ENCODE measurements around the gene ZNRF4. TPM values are rescaled to one million over a fixed set of nuclear protein-coding genes. Genes with fewer than 3 reads are reported as not detected.
A peak's percentile ranks its signal among the peaks of the same experiment; 100 is the strongest.

ZNRF4 gene
- total and polyA plus RNA-seq, 2 of the 8 experiments (the other 6 are each of a cell fraction or from before 2014, with no cell fraction given): not detected

DNA sequence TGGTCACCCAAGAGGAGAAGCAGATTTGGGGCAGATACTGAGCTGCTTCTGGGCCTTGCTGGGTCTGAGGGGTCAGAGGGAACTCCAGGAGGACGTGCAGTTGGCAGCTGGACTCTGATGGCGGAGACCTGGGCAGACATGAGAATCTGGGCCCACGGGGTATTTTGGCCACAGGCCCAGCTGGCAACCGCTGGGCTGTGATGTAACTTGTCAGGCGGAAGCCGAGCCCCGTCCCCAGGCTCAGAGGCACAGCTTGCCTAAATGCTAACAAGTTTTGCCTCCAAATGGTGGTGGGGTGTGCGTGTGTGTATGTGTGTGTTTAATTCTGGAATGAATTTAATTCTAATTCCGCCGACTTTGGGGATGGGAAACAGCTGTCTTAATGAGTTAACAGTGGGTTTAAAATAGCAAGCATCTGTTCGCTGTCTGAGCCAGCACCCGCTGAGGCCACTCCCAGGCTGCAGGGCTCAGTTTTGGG is 11.6 kb downstream of the ZNRF4 start:
- H3K9me3 ChIP-seq (ENCODE audit: insufficient read depth in 2 of 2, low read depth in 1 of 2, low read length in 1 of 2): no peaks in the 10 kb centered on the region
- H2AFZ ChIP-seq (ENCODE audit: low read length): no peak overlapping the region
- H3K4me2 ChIP-seq (ENCODE audit: insufficient read depth in 1 of 2, low read depth in 2 of 2, low read length in 2 of 2): no peak overlapping the region
- H3K4me1 ChIP-seq (replicated peaks in 1 of 4; ENCODE audit: control insufficient read depth in 3 of 4, insufficient read depth in 4 of 4, low read length in 3 of 4): no peaks in the 10 kb centered on the region
- H3K23me2 ChIP-seq (ENCODE audit: low read depth, low read length): no peaks in the 10 kb centered on the region
- H3K9ac ChIP-seq (replicated peaks in 1 of 4; ENCODE audit: extremely low read depth in 1 of 4, low read depth in 3 of 4, low read length in 3 of 4): no peak overlapping the region
- no peaks in the 10 kb centered on the region for H3K36me3 ChIP-seq (ENCODE audit: control insufficient read depth in 2 of 4, insufficient read depth in 4 of 4, low read length in 3 of 4)
- no peak for FAIRE-seq
- H4K8ac ChIP-seq (ENCODE audit: extremely low read depth, insufficient read depth, low read length): peak overlapping the region; percentile 51; the same call in 1 of the 2 replicates
- H3K4me3 ChIP-seq (ENCODE audit: extremely low read depth in 1 of 4, insufficient read depth in 2 of 4, low read depth in 3 of 4, low read length in 4 of 4): no peak overlapping the region
- no peak overlapping the region for H3K4ac ChIP-seq (replicated peaks; ENCODE audit: insufficient read length, low read depth, low read length)
- no peak overlapping the region for H2AK5ac ChIP-seq (ENCODE audit: low read depth, low read length)
- no peak overlapping the region for H2BK120ac ChIP-seq (replicated peaks; ENCODE audit: low read depth, low read length)
- H3K27ac ChIP-seq (ENCODE audit: low read depth, low read length): no peak overlapping the region
- no peaks in the 10 kb centered on the region for H4K20me1 ChIP-seq (replicated peaks in 1 of 2; ENCODE audit: control insufficient read depth in 1 of 2, insufficient read depth in 2 of 2, low read length in 2 of 2)
- H3K14ac ChIP-seq (ENCODE audit: insufficient read length): no peak overlapping the region
- H2BK15ac ChIP-seq (ENCODE audit: low read length): no peak overlapping the region
- no peak overlapping the region for H3K23ac ChIP-seq (ENCODE audit: insufficient read length)
- CTCF ChIA-PET (ENCODE audit: partially characterized antibody): interaction anchor here (1.0 to 1.3 kb wide), 2 partner anchors 14 to 57 kb away, joined by 3 read pairs; no protein-coding TSS in a partner anchor
- no peaks in the 10 kb centered on the region for H3K79me1 ChIP-seq (ENCODE audit: low read depth, low read length)
- WGBS, 2 experiments (ENCODE audit: extremely low coverage in 1 of 2, insufficient coverage in 1 of 2, insufficient read length in 1 of 2, insufficient replicate concordance in 2 of 2, low coverage in 1 of 2, low lambda C conversion rate in 2 of 2, missing lambda C conversion rate in 1 of 2): 88% methylated on average over 12 of the region's 12 CpGs; no CpG with 5 or more reads in 1 of the 2 experiments
- TF ChIP-seq MAFK (IDR thresholded peaks at IDR 0.05; ENCODE audit: low read depth, low read length) (no peak), BCL11A (IDR thresholded peaks at IDR 0.05; ENCODE audit: low read depth in 2 of 2, low read length in 2 of 2) (no peak), SIN3A (conservative IDR thresholded peaks at IDR 0.05 in 1 of 2, IDR thresholded peaks at IDR 0.05 in 1 of 2; ENCODE audit: low read depth in 1 of 2, low read length in 2 of 2) (no peak), GTF2F1 (IDR thresholded peaks at IDR 0.05; ENCODE audit: borderline replicate concordance, low read depth, low read length) (no peak), BRCA1 (IDR thresholded peaks at IDR 0.05; ENCODE audit: low read depth, low read length) (no peak), CBX8 (IDR thresholded peaks at IDR 0.05; ENCODE audit: borderline replicate concordance, low read depth, low read length) (no peak), RFX5 (IDR thresholded peaks at IDR 0.05; ENCODE audit: borderline replicate concordance, low read depth, low read length) (no peak), CHD1 (IDR thresholded peaks at IDR 0.05; ENCODE audit: low read depth, low read length) (no peak), SUZ12 (IDR thresholded peaks at IDR 0.05; ENCODE audit: low read length) (no peak)
- TF ChIP-seq, protein P1, sequence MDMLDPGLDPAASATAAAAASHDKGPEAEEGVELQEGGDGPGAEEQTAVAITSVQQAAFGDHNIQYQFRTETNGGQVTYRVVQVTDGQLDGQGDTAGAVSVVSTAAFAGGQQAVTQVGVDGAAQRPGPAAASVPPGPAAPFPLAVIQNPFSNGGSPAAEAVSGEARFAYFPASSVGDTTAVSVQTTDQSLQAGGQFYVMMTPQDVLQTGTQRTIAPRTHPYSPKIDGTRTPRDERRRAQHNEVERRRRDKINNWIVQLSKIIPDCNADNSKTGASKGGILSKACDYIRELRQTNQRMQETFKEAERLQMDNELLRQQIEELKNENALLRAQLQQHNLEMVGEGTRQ (IDR thresholded peaks at IDR 0.05; ENCODE audit: low read length): no peak
- no peak for DNase-seq (ENCODE audit: low read depth in 1 of 2, low spot score in 2 of 2)
- no peak overlapping the region for H4K91ac ChIP-seq (replicated peaks; ENCODE audit: insufficient read length, low read length)
- no peak overlapping the region for H2BK20ac ChIP-seq (ENCODE audit: low read length)
- no peak overlapping the region for H2BK12ac ChIP-seq (ENCODE audit: low read depth, low read length)
- H3K56ac ChIP-seq (replicated peaks; ENCODE audit: insufficient read length, low read depth, low read length): no peak overlapping the region
- no peaks in the 10 kb centered on the region; a peak in 2 of 7 replicates for H3K27me3 ChIP-seq (replicated peaks in 1 of 4; ENCODE audit: control insufficient read depth in 3 of 4, extremely low read depth in 1 of 4, insufficient read depth in 3 of 4, low read length in 3 of 4)
- H3K18ac ChIP-seq (ENCODE audit: extremely low read depth, low read length): no peak overlapping the region
- POLR2A ChIA-PET (ENCODE audit: partially characterized antibody): no interaction called here
- no peak overlapping the region for H4K5ac ChIP-seq (ENCODE audit: insufficient read length, low read depth, low read length)
- no peaks in the 10 kb centered on the region for H3K79me2 ChIP-seq (ENCODE audit: control insufficient read depth in 1 of 2, insufficient read depth in 2 of 2, low read length in 2 of 2)
- no peak overlapping the region for H2BK5ac ChIP-seq (ENCODE audit: low read depth, low read length)
